GM12864 (cell line): ENCODE results near the gene MYOC.

Source experiments
- DNase-seq: peaks from one replicate; pipeline ENCODE4 v3.0.0-alpha.2; 2011; ENCODE audit warnings: low read depth
- H3K4me3 ChIP-seq: 2 replicates; pipeline ENCODE4 v1.5.1; 2011; ENCODE audit warnings: mild to moderate bottlenecking, low read depth, low read length, control low read depth
- TF ChIP-seq, protein P1 (sequence below): IDR thresholded peaks from 2 replicates; pipeline ENCODE4 v1.5.1; 2011; ENCODE audit warnings: low read depth, mild to moderate bottlenecking, moderate library complexity, low read length, control low read depth, inconsistent platforms; ENCODE audit errors: missing control alignments

The MYOC gene

DNA sequence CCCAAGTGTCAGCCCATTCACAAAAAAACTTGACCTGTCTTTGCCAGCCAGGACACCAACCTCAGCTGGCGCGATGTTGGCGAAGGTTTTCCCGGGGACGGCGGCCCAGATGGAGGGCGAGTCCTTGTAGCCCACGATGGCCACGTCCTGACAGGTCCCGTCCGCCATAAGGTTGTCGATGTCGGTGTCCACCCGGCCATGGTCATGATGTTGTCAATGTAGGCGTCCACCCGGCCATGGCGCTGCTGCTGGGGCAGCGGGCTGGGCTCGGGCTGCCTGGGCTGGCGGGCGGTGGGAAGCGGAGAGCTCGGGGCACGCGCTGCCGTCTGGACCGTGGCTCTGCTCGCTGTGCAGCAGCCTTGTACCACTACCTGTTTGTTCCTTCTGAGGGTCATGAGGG, 18.3 kb upstream of the MYOC start:
- H3K4me3 ChIP-seq, result no peak overlapping the region
- DNase-seq, result no peak
- TF ChIP-seq, protein P1, sequence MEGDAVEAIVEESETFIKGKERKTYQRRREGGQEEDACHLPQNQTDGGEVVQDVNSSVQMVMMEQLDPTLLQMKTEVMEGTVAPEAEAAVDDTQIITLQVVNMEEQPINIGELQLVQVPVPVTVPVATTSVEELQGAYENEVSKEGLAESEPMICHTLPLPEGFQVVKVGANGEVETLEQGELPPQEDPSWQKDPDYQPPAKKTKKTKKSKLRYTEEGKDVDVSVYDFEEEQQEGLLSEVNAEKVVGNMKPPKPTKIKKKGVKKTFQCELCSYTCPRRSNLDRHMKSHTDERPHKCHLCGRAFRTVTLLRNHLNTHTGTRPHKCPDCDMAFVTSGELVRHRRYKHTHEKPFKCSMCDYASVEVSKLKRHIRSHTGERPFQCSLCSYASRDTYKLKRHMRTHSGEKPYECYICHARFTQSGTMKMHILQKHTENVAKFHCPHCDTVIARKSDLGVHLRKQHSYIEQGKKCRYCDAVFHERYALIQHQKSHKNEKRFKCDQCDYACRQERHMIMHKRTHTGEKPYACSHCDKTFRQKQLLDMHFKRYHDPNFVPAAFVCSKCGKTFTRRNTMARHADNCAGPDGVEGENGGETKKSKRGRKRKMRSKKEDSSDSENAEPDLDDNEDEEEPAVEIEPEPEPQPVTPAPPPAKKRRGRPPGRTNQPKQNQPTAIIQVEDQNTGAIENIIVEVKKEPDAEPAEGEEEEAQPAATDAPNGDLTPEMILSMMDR, result no peak

DNA sequence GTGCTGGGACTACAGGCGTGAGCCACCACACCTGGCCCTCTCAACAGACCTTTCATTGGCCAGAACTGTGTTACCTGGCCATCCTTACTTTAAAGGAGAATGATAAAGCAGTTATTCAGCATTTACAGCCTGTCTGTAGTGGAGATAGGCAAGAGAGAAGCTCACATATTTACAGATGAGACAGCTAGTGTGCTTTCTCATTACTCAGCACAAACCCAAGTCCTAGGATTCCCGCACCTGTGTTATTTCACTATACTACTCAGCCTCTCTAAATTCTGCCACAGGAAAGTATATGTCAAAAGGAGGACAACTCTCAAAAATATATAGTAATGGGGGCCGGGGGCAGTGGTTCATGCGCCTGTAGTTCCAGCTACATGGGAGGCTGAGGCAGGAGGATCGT, 15.9 kb upstream of the MYOC start:
- TF ChIP-seq, protein P1, result no peak
- DNase-seq, result no peak
- H3K4me3 ChIP-seq, result no peak overlapping the region

DNA sequence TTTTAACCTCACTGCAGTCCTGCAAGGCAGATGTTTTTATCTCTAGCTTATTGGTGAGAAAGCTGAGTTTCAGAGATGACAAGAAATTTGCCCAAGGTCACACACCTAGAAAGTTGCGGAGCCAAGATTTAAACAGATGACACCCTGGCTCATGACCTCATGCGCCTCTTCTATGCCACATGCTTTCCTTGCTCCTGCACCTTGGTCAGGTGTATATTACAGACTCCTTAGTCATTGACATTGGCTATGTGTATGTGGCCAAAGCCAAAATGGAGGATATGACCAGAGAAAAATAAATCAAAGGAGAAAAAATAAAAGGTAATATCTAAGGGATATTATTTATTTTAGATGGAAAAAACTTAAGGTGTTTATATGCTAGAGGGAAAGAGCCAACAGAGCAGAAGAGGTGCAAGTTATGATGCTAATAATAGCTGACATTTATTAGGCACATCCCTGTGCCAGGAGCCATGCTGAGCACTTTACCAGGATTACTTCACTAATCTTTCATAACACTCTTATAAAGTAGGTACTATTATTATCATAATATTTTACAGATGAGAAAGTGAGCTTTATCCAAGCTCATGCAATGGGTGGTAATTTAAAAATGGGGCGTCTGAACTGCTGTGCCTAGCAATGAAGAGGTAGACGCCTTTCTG, 13.8 kb upstream of the MYOC start:
- TF ChIP-seq, protein P1, result no peak
- DNase-seq, result no peak
- no peak overlapping the region for H3K4me3 ChIP-seq

DNA sequence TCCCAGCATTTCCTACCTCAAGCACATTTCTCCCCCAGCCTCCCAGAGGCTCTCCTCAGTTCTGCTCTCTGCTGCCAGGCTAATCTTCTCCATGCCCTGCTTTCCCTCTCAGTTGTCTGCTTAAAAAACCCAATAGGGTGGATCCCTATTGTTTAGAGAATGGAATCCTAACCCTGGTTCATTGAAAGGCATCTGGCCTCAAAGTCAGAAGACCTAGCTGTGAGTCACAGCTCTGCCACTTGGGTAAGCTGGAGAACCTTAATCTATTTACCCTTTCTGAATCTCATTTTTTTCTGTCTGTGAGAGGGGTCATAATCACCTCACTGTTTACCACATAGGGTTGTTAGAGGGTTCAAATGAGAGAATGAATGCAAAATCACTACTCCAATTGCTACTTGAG, 12.5 kb upstream of the MYOC start:
- TF ChIP-seq, protein P1, result no peak
- no peak overlapping the region for H3K4me3 ChIP-seq
- no peak for DNase-seq

DNA sequence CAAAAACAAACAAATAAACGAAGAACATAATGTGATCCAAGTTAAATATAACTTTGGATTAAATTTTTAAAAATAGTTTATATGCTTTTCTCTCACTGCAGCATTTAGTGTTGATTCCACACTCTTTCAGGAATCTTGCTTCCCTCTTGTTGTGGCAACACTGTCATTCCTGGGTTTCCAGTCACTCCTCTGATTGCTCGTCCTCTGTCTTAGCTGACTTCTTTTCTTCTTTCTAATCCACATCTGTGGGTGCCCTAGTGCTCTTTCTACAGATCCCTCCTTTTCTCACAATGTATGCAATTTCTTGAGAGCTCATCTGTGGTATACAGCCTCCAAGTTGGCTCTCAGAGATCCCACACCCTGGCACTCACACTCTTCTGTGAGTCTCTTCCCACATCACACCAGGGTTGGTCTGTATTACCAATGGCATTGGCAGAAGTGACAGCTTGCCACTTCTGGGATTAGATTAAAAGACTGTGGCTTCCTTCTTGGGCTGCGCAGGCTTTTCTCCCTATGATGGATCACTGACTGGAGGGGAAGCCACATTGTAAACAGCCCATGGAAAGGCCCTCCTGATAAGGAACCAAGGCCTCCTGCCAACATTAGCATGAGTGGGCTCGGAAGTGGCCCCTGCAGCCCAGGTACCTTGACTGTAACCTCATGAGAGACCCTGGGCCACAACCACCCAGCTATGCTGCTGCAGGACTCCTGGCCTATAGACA, 11.5 kb upstream of the MYOC start:
- TF ChIP-seq, protein P1, result no peak
- H3K4me3 ChIP-seq, result no peak overlapping the region
- DNase-seq, result no peak

DNA sequence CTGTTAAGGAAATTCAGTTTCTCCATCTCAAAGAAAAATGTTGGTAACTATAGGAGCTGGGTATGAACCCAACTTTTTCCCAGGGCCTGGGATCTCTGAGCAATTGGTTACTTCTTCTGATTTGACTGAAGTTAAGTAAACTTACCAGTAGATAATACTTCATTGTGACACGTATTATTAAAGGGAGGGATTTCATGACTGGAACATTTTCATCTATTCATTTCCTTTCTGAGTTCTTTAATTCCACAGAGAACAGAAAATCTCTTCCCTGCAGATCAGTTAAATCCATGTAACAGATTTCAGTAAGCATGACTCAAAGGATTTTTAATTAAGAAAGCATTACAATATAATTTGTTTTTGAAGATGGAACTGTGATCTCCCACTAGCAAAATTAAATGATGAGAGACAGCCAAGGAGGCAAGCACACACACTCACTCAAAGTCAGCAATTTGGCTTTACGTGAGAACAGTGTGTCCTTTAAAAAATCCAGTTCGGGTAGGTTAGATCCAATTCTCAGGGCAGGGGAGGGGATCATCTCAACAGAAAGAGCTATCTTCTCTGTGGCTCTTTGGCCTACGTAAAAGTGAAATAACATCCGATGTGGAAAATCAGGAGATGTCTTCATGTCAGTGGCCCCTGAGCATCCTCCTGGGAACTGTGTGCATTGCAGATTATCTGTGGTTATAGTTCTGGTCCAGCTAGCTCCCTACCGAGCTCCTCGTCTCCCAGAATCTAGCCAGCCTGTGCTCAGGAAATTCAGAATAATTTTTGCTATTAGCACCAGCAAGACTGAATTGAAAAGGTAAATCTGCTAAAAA, 10.8 kb upstream of the MYOC start:
- TF ChIP-seq, protein P1, result no peak
- no peak for DNase-seq
- no peak overlapping the region for H3K4me3 ChIP-seq
